PC-9 (cell line): ENCODE measurements around the gene PPM1J. TPM values are rescaled to one million over a fixed set of nuclear protein-coding genes. Genes with fewer than 3 reads are reported as not detected.

ENCODE experiments used
- BruUV-seq: library from RNA; stranded (reverse); fragments of 400-500 nt; replicated peaks from 2 replicates; lab custom pipeline; 2021; lab: Mats Ljungman, UMichigan
- CTCF ChIA-PET: fragments of 300-600 bp; sonication (Branson Sonifier 250); formaldehyde crosslinking; loops from one replicate; lab custom pipeline; 2022; ENCODE audit warnings: antibody characterized with exemption; lab: Charles Lee
- POLR2A ChIA-PET: fragments of 300-600 bp; sonication (Branson Sonifier 250); formaldehyde crosslinking; loops from one replicate; lab custom pipeline; 2022; ENCODE audit warnings: antibody characterized with exemption; ENCODE audit not compliant: unreplicated experiment; lab: Charles Lee
- DNase-seq, 2 experiments: peaks; one replicate each; pipeline versions ENCODE4 v3.0.0 to v3.0.0-alpha.2; 2015 to 2022; ENCODE audit warnings: mixed read lengths in 1 of 2
- H2AFZ ChIP-seq: fragments of 200-600 bp; sonication (generic); 2 replicates; pipeline ENCODE4 v1.8.1; 2017; ENCODE audit warnings: antibody characterized with exemption
- H3F3A ChIP-seq: fragments of 200-600 bp; sonication (generic); 2 replicates; pipeline ENCODE4 v1.8.1; 2017; ENCODE audit warnings: antibody characterized with exemption, mild to moderate bottlenecking, low read depth; ENCODE audit not compliant: insufficient read depth
- H3K27ac ChIP-seq: fragments of 200-600 bp; sonication (generic); 2 replicates; pipeline ENCODE4 v1.6.1; 2016; ENCODE audit warnings: mixed run types
- H3K27me3 ChIP-seq: fragments of 200-600 bp; sonication (generic); 2 replicates; pipeline ENCODE4 v1.6.1; 2016; ENCODE audit warnings: low read depth, mixed run types; ENCODE audit not compliant: insufficient read depth
- H3K36me3 ChIP-seq: fragments of 200-600 bp; sonication (generic); 2 replicates; pipeline ENCODE4 v1.6.1; 2016; ENCODE audit warnings: low read depth, mixed run types
- H3K4me1 ChIP-seq: fragments of 200-600 bp; sonication (generic); replicated peaks from 2 replicates; pipeline ENCODE4 v1.6.1; 2016; ENCODE audit warnings: mixed run types; ENCODE audit not compliant: insufficient read depth
- H3K4me2 ChIP-seq: fragments of 200-600 bp; sonication (generic); 2 replicates; pipeline ENCODE4 v1.6.1; 2017; ENCODE audit warnings: mixed run types
- H3K4me3 ChIP-seq: fragments of 200-600 bp; sonication (generic); 2 replicates; pipeline ENCODE4 v1.6.1; 2016; ENCODE audit warnings: mixed run types
- H3K79me2 ChIP-seq: fragments of 200-600 bp; sonication (generic); 2 replicates; pipeline ENCODE4 v1.6.1; 2017; ENCODE audit warnings: low read depth, mixed run types
- H3K9me2 ChIP-seq: fragments of 200-600 bp; sonication (generic); 2 replicates; pipeline ENCODE4 v1.8.1; 2017; ENCODE audit warnings: mild to moderate bottlenecking; ENCODE audit not compliant: insufficient read depth
- H3K9me3 ChIP-seq: fragments of 200-600 bp; sonication (generic); 2 replicates; pipeline ENCODE4 v1.8.1; 2016; ENCODE audit warnings: low read depth; ENCODE audit not compliant: insufficient read depth
- H4K20me1 ChIP-seq: fragments of 200-600 bp; sonication (generic); 2 replicates; pipeline ENCODE4 v1.8.1; 2017; ENCODE audit not compliant: insufficient read depth
- CTCF ChIP-seq: fragments of 200-600 bp; sonication (generic); conservative IDR thresholded peaks from 2 replicates; pipeline ENCODE4 v1.6.1; 2017; ENCODE audit warnings: mixed run types, antibody characterized with exemption, mild to moderate bottlenecking, moderate library complexity
- EZH2 ChIP-seq: fragments of 200-600 bp; sonication (generic); IDR thresholded peaks from 2 replicates; pipeline ENCODE4 v1.8.0; 2017; ENCODE audit warnings: antibody characterized with exemption, low read depth
- intact Hi-C: fragments of 100-400 bp; cut with micrococcal nuclease; formaldehyde crosslinking; loops from one replicate; pipeline ENCODE4 v1.10.0; 2022; ENCODE audit not compliant: unreplicated experiment
- total RNA-seq: library from RNA; stranded (reverse); gene quantifications from 2 replicates; pipeline ENCODE4 v1.2.3, GENCODE V29; 2021

Gene PPM1J
- total RNA-seq, 1 experiment from 2014 or later: 6.0 TPM

- ChIA-PET CTCF (interaction anchor here (0.5 to 1.0 kb wide), 4 partner anchors 33 to 156 kb away, joined by 3 to 5 read pairs (median 4); partner anchors contain the start of gene MOV10), POLR2A (no interaction called here)
- H2AFZ ChIP-seq: peak overlapping the region; percentile 70
- peaks cover 7% of the 10 kb centered on the region for H3K36me3 ChIP-seq
- no peaks in the 10 kb centered on the region for H3K9me2 ChIP-seq
- no peaks in the 10 kb centered on the region for H4K20me1 ChIP-seq
- no peaks in the 10 kb centered on the region for H3K9me3 ChIP-seq
- H3K27ac ChIP-seq: no peak overlapping the region
- TF ChIP-seq CTCF: peak; percentile 93
- no peak for TF ChIP-seq EZH2
- no peaks in the 10 kb centered on the region for H3K27me3 ChIP-seq
- peaks cover 24% of the 10 kb centered on the region for H3F3A ChIP-seq
- BruUV-seq: no TSS peak
- peaks cover 34% of the 10 kb centered on the region for H3K79me2 ChIP-seq
- intact Hi-C loops: loop anchor here (1.0 to 10.0 kb wide), 4 partner anchors 88 to 317 kb away; partner anchors contain the start of genes CAPZA1 and ST7L
- H3K4me3 ChIP-seq: peak overlapping the region; percentile 87
- H3K4me2 ChIP-seq: peak overlapping the region; percentile 74
- peaks cover 38% of the 10 kb centered on the region for H3K4me1 ChIP-seq
- peak; percentile 84 to 90 for DNase-seq
Observed at GRCh38 chr1:112707221-112708001, 7.7 kb downstream of the PPM1J start.

- H3K4me1 ChIP-seq: peaks cover 46% of the 10 kb centered on the region
- BruUV-seq: no TSS peak
- peak within 1 kb of the TSS; percentile 76 for H2AFZ ChIP-seq
- H3K9me3 ChIP-seq: no peaks in the 10 kb centered on the region
- peak; percentile 7 to 56 for DNase-seq
- TF ChIP-seq EZH2: no peak
- TF ChIP-seq CTCF: no peak
- peaks cover 30% of the 10 kb centered on the region for H3F3A ChIP-seq
- peak within 1 kb of the TSS; percentile 87 for H3K4me3 ChIP-seq
- H3K79me2 ChIP-seq: peaks cover 41% of the 10 kb centered on the region
- no peaks in the 10 kb centered on the region for H3K9me2 ChIP-seq
- peak within 1 kb of the TSS; percentile 91 for H3K4me2 ChIP-seq
- H3K27me3 ChIP-seq: no peaks in the 10 kb centered on the region
- intact Hi-C loops: loop anchor here (1.0 to 10.0 kb wide), 4 partner anchors 87 to 316 kb away; partner anchors contain the start of genes CAPZA1 and ST7L
- peaks cover 15% of the 10 kb centered on the region for H3K36me3 ChIP-seq
- H4K20me1 ChIP-seq: no peaks in the 10 kb centered on the region
- CTCF ChIA-PET: no interaction called here
- POLR2A ChIA-PET: interaction anchor here (0.5 kb wide), 1 partner anchor 23 kb away, joined by 10 read pairs; no protein-coding TSS in a partner anchor
- peak within 1 kb of the TSS; percentile 89 for H3K27ac ChIP-seq
Observed at GRCh38 chr1:112706505-112707220, 8.5 kb downstream of the PPM1J start, which contains the start of gene RHOC. RHOC (minus strand) TSS chr1:112707127; CDS start chr1:112703799, 3,328 bp downstream.
